Smooth muscle cell (in vitro differentiated cells): Measurements from ENCODE around the gene KCND3. TPM values are rescaled to one million over a fixed set of nuclear protein-coding genes. Genes with fewer than 3 reads are reported as not detected.

ENCODE experiments used
- DNase-seq: peaks from one replicate; lab custom pipeline; 2025; ENCODE audit not compliant: unreplicated experiment; lab: John Stamatoyannopoulos, UW
- H2AFZ ChIP-seq: fragments of 200-600 bp; sonication (generic); 2 replicates; pipeline ENCODE4 v1.6.0; 2016; ENCODE audit warnings: antibody characterized with exemption, low read depth, mild to moderate bottlenecking
- H3F3A ChIP-seq: fragments of 200-600 bp; sonication (generic); 2 replicates; pipeline ENCODE4 v1.6.0; 2017; ENCODE audit warnings: antibody characterized with exemption, low read depth
- H3K27ac ChIP-seq: fragments of 200-600 bp; sonication (generic); 2 replicates; pipeline ENCODE4 v1.5.1; 2016; ENCODE audit warnings: low read depth, mild to moderate bottlenecking
- H3K27me3 ChIP-seq: fragments of 200-600 bp; sonication (generic); 2 replicates; pipeline ENCODE4 v1.6.1; 2016; ENCODE audit warnings: low read depth, mild to moderate bottlenecking
- H3K36me3 ChIP-seq: fragments of 200-600 bp; sonication (generic); 2 replicates; pipeline ENCODE4 v1.5.1; 2016; ENCODE audit warnings: low read depth
- H3K4me1 ChIP-seq: fragments of 200-600 bp; sonication (generic); 2 replicates; pipeline ENCODE4 v1.5.1; 2016; ENCODE audit warnings: low read depth
- H3K4me2 ChIP-seq: fragments of 200-600 bp; sonication (generic); 2 replicates; pipeline ENCODE4 v1.6.0; 2016; ENCODE audit warnings: mild to moderate bottlenecking
- H3K4me3 ChIP-seq: fragments of 200-600 bp; sonication (generic); 2 replicates; pipeline ENCODE4 v1.5.1; 2016; ENCODE audit warnings: mild to moderate bottlenecking
- H3K79me2 ChIP-seq: fragments of 200-600 bp; sonication (generic); 2 replicates; pipeline ENCODE4 v1.6.0; 2016; ENCODE audit warnings: low read depth, mild to moderate bottlenecking
- H3K9ac ChIP-seq: fragments of 200-600 bp; sonication (generic); 2 replicates; pipeline ENCODE4 v1.6.0; 2016; ENCODE audit warnings: low read depth
- H3K9me3 ChIP-seq: fragments of 200-600 bp; sonication (generic); replicated peaks from 2 replicates; pipeline ENCODE4 v1.5.1; 2016; ENCODE audit warnings: low read depth
- H4K20me1 ChIP-seq: fragments of 200-600 bp; sonication (generic); 2 replicates; pipeline ENCODE4 v1.6.0; 2016; ENCODE audit warnings: low read depth
- CTCF ChIP-seq: fragments of 200-600 bp; sonication (generic); IDR thresholded peaks from 2 replicates; pipeline ENCODE4 v1.5.1; 2017; ENCODE audit warnings: borderline replicate concordance, mild to moderate bottlenecking, antibody characterized with exemption; ENCODE audit not compliant: insufficient read depth, poor library complexity, severe bottlenecking
- WGBS: methylation state at CpG from one replicate; pipeline ENCODE4 v1.1.7; 2016; ENCODE audit warnings: low lambda C conversion rate; 5-methylcytosine and 5-hydroxymethylcytosine counted together
- polyA plus RNA-seq: library from polyadenylated mRNA; unstranded; fragments of >200 nt; fragmentation: Nextera tagmentation; extraction: Ambion mirVana; gene quantifications from 2 replicates; pipeline ENCODE4 v1.2.1, GENCODE V29; 2016
- total RNA-seq: library from RNA; depleted of rRNA; stranded (reverse); fragments of >200 nt; gene quantifications from 2 replicates; pipeline ENCODE4 v1.2.3, GENCODE V29; 2014

The KCND3 gene
- total and polyA plus RNA-seq, 2 experiments from 2014 or later = 0.97 to 2.2 TPM

GRCh38 chr1:112027696-112028095, 38.2 kb upstream of the KCND3 start:
- no peak overlapping the region for H3K9ac ChIP-seq
- H3K36me3 ChIP-seq = no peaks in the 10 kb centered on the region
- WGBS = 54% methylated on average over 1 of the region's 1 CpG
- no peak overlapping the region for H3K27ac ChIP-seq
- H3K79me2 ChIP-seq = no peaks in the 10 kb centered on the region
- no peak for DNase-seq
- no peaks in the 10 kb centered on the region for H3K27me3 ChIP-seq
- H3K9me3 ChIP-seq = no peaks in the 10 kb centered on the region
- H4K20me1 ChIP-seq = no peaks in the 10 kb centered on the region
- no peaks in the 10 kb centered on the region for H3K4me1 ChIP-seq
- H2AFZ ChIP-seq = no peak overlapping the region
- no peak overlapping the region for H3K4me2 ChIP-seq
- no peak overlapping the region for H3K4me3 ChIP-seq
- TF ChIP-seq CTCF = no peak
- H3F3A ChIP-seq = no peaks in the 10 kb centered on the region

DNA sequence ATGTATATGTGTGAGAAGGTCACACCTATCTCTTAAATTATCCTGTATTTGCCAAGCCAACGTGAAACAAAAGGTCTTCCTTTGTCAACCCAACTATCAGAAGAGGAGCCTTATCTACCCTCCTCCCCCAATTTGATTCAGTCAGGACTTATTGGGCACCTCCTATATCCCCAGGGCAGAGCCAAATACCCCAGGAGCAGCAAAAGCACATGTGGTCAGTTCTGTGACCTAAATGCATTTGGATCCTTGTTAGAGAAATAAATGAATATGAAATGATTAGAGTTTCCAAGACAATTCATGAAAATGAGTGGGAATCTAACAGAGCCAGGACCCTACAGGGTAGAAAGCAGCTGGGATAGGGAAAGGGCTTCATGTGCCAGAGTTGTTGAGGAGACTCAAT, 37.0 kb upstream of the KCND3 start:
- no peak overlapping the region for H3K27ac ChIP-seq
- TF ChIP-seq CTCF = no peak
- H2AFZ ChIP-seq = no peak overlapping the region
- H3K4me2 ChIP-seq = no peak overlapping the region
- no peaks in the 10 kb centered on the region for H4K20me1 ChIP-seq
- H3F3A ChIP-seq = no peaks in the 10 kb centered on the region
- H3K4me1 ChIP-seq = no peaks in the 10 kb centered on the region
- no peaks in the 10 kb centered on the region for H3K36me3 ChIP-seq
- no peaks in the 10 kb centered on the region for H3K79me2 ChIP-seq
- WGBS = 73% methylated on average over 1 of the region's 1 CpG
- DNase-seq = no peak
- H3K27me3 ChIP-seq = no peaks in the 10 kb centered on the region
- H3K9me3 ChIP-seq = no peaks in the 10 kb centered on the region
- H3K4me3 ChIP-seq = no peak overlapping the region
- H3K9ac ChIP-seq = no peak overlapping the region

GRCh38 chr1:112026016-112026415, 36.5 kb upstream of the KCND3 start:
- no peak for DNase-seq
- Histone ChIP-seq H3K9ac (no peak overlapping the region), H3K36me3 (no peaks in the 10 kb centered on the region), H4K20me1 (no peaks in the 10 kb centered on the region), H3K4me3 (no peak overlapping the region), H3K27me3 (no peaks in the 10 kb centered on the region), H3K27ac (no peak overlapping the region), H3K79me2 (no peaks in the 10 kb centered on the region), H3K4me2 (no peak overlapping the region), H3K4me1 (peaks cover 2% of the 10 kb centered on the region), H3F3A (no peaks in the 10 kb centered on the region), H2AFZ (no peak overlapping the region), H3K9me3 (no peaks in the 10 kb centered on the region)
- 69% methylated on average over 5 of the region's 5 CpGs for WGBS
- no peak for TF ChIP-seq CTCF

DNA sequence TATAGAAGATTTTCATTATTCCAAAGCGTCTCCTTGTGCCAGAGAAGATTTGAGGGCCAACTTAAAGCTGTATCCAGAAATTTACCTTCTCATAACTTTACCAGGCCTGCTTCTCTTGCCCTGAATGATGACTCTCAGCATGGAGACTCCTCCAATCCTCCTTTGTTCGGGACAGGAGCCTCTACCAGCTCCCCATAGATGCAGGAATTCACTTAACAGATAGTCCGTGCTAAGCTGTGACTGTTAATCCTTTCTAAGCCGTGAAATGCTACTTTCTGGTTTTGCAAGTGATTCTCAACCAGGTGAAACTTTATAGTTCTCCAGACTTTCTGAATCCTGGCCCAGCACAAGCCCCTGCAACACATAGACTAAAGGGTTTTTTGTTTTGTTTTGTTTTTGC, 31.8 kb upstream of the KCND3 start:
- Histone ChIP-seq H3K79me2 (no peaks in the 10 kb centered on the region), H3K4me3 (no peak overlapping the region), H3K4me1 (peaks cover 5% of the 10 kb centered on the region), H3K9ac (no peak overlapping the region), H3K27me3 (no peaks in the 10 kb centered on the region), H3K4me2 (no peak overlapping the region), H3K9me3 (no peaks in the 10 kb centered on the region), H4K20me1 (no peaks in the 10 kb centered on the region), H2AFZ (no peak overlapping the region), H3K27ac (no peak overlapping the region), H3K36me3 (no peaks in the 10 kb centered on the region), H3F3A (no peaks in the 10 kb centered on the region)
- 63% methylated on average over 4 of the region's 4 CpGs for WGBS
- no peak for TF ChIP-seq CTCF
- DNase-seq = no peak
